HL-60/S4 treated with retinoic acid at 250 ng/mL for 4 days and 3 days (cell line): ENCODE data around the gene SREBF1.

ENCODE experiments used
- in situ Hi-C: fragments of 300-500 bp; cut with MboI; formaldehyde crosslinking; loops from 2 replicates; pipeline ENCODE4 v1.7.0; 2022; ENCODE audit warnings: low sequenced_read_pairs

SREBF1 gene

GRCh38 chr17:17826342-17826713 is 10.5 kb downstream of the SREBF1 start:
- in situ Hi-C loops = no loop called here

GRCh38 chr17:17824783-17825614 is 11.8 kb downstream of the SREBF1 start:
- in situ Hi-C loops = loop anchor here (25.0 kb wide), 1 partner anchor 138 kb away; the partner anchor contains the start of gene RAI1

- in situ Hi-C loops = loop anchor here (25.0 kb wide), 1 partner anchor 137 kb away; the partner anchor contains the start of gene RAI1
These were observed 12.5 kb downstream of the SREBF1 start for GRCh38 chr17:17824119-17824782.

- in situ Hi-C loops = loop anchor here (25.0 kb wide), 1 partner anchor 136 kb away; the partner anchor contains the start of gene RAI1
These were observed 13.2 kb downstream of the SREBF1 start for GRCh38 chr17:17823433-17824118.

GRCh38 chr17:17822616-17823015 is 14.2 kb downstream of the SREBF1 start:
- in situ Hi-C loops = loop anchor here (25.0 kb wide), 1 partner anchor 135 kb away; the partner anchor contains the start of gene RAI1

- in situ Hi-C loops = loop anchor here (25.0 kb wide), 1 partner anchor 135 kb away; the partner anchor contains the start of gene RAI1
These were observed 14.6 kb downstream of the SREBF1 start for GRCh38 chr17:17822189-17822588.

- in situ Hi-C loops = loop anchor here (25.0 kb wide), 1 partner anchor 133 kb away; the partner anchor contains the start of gene RAI1
These were observed 16.2 kb downstream of the SREBF1 start for GRCh38 chr17:17820463-17821158.

- in situ Hi-C loops = loop anchor here (25.0 kb wide), 1 partner anchor 133 kb away; the partner anchor contains the start of gene RAI1
These were observed 16.7 kb downstream of the SREBF1 start for GRCh38 chr17:17820046-17820445.

- in situ Hi-C loops = loop anchor here (25.0 kb wide), 1 partner anchor 132 kb away; the partner anchor contains the start of gene RAI1
These were observed 17.2 kb downstream of the SREBF1 start for GRCh38 chr17:17819561-17819995.

- in situ Hi-C loops = loop anchor here (25.0 kb wide), 1 partner anchor 132 kb away; the partner anchor contains the start of gene RAI1
These were observed 17.7 kb downstream of the SREBF1 start for GRCh38 chr17:17819111-17819510.

- in situ Hi-C loops = loop anchor here (25.0 kb wide), 1 partner anchor 131 kb away; the partner anchor contains the start of gene RAI1
These were observed 18.7 kb downstream of the SREBF1 start for GRCh38 chr17:17818088-17818526.

- in situ Hi-C loops = loop anchor here (25.0 kb wide), 1 partner anchor 130 kb away; the partner anchor contains the start of gene RAI1
These were observed 19.2 kb downstream of the SREBF1 start for GRCh38 chr17:17817552-17817947.

GRCh38 chr17:17816831-17817551 is 19.8 kb downstream of the SREBF1 start:
- in situ Hi-C loops = loop anchor here (25.0 kb wide), 1 partner anchor 130 kb away; the partner anchor contains the start of gene RAI1

- in situ Hi-C loops = loop anchor here (25.0 kb wide), 1 partner anchor 129 kb away; the partner anchor contains the start of gene RAI1
These were observed 20.5 kb downstream of the SREBF1 start for GRCh38 chr17:17816240-17816814.

- in situ Hi-C loops = loop anchor here (25.0 kb wide), 1 partner anchor 128 kb away; the partner anchor contains the start of gene RAI1
These were observed 21.2 kb downstream of the SREBF1 start for GRCh38 chr17:17815436-17816200.

GRCh38 chr17:17815062-17815406 is 21.8 kb downstream of the SREBF1 start:
- in situ Hi-C loops = loop anchor here (25.0 kb wide), 1 partner anchor 128 kb away; the partner anchor contains the start of gene RAI1

- in situ Hi-C loops = loop anchor here (25.0 kb wide), 1 partner anchor 127 kb away; the partner anchor contains the start of gene RAI1
These were observed 22.4 kb downstream of the SREBF1 start for GRCh38 chr17:17814162-17815061.
